Loucy (cell line): ENCODE results near the gene IGF1R.

ENCODE experiments used
- CTCF ChIP-seq: fragments of 200-600 bp; sonication (generic); conservative IDR thresholded peaks from 2 replicates; pipeline ENCODE4 v1.5.1; 2014; ENCODE audit warnings: mild to moderate bottlenecking, antibody characterized with exemption, low read length
- EZH2phosphoT487 ChIP-seq: fragments of 200-600 bp; IDR thresholded peaks from 2 replicates; pipeline ENCODE4 v1.6.1; 2018; ENCODE audit warnings: antibody characterized with exemption, mild to moderate bottlenecking, moderate library complexity, borderline replicate concordance

- peak; percentile 72 for TF ChIP-seq CTCF
- TF ChIP-seq EZH2phosphoT487: no peak
Observed at GRCh38 chr15:98881526-98882520, 233.5 kb downstream of the IGF1R start.
